Right lung (tissue), 5 donors: ENCODE results near the gene RANBP10. TPM values are rescaled to one million over a fixed set of nuclear protein-coding genes. Genes with fewer than 3 reads are reported as not detected.

Source experiments
- DNase-seq, 2 donors: peaks; one replicate each; pipeline ENCODE4 v3.0.0-alpha.2; 2013
- polyA plus RNA-seq, 5 donors: library from polyadenylated mRNA; unstranded; fragments of 120-200 nt; gene quantifications; one replicate each; pipeline versions ENCODE4 v1.2.1 to v1.2.3, GENCODE V29; 2013; ENCODE audit warnings: inconsistent platforms in 1 of 5, low replicate concordance in 1 of 5; ENCODE audit not compliant: insufficient read length in 5 of 5, insufficient read depth in 1 of 5

The RANBP10 gene
- polyA plus RNA-seq, 5 donors: 27.8 to 48.2 (median 36.8) TPM

DNA sequence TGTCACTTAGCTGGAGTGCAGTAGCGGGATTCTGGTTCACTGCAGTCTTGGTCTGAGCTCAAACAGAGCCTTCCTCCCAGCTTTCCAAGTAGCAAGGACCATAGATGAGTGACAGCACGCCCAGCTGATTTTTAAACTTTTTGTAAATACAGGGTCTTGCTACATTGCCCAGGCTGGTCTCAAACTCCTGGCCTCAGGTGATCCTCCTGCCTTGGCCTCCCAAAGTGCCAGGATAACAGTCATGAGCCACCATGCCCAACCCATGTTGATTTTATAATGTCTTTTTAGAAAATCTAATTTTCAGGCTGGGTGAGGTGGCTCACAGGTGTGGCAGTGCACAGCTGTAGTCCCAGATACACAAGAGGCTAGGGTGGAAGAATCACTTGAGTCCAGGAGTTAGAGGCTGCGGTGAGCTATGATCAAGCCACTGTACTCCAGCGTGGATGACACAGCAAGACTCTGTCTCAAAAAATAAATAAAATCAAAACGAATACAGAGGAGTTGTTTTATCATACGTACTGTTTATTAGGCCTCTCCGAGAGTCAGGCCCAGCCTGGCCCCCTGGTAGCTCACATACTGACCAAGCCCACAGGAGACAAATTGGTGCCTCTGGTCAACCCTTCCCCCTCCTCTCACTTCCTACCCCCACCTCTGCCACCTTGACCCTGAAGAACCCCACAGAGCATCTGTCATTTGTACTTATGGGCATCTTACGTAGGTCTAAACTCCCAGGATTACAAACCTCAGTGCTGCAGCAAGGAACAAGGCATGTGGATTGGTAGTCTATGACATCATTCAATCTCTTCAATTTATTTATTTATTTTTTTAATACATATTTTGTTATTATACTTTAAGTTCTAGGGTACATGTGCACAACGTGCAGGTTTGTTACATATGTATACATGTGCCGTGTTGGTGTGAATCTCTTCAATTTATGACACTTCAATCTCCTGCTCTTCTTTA, 126.1 kb downstream of the RANBP10 start:
- no peak for DNase-seq

- DNase-seq: no peak
These were observed 127.9 kb downstream of the RANBP10 start for GRCh38 chr16:67678354-67679023.

GRCh38 chr16:67677712-67678111, 128.6 kb downstream of the RANBP10 start:
- DNase-seq: no peak

GRCh38 chr16:67676939-67677338, 129.4 kb downstream of the RANBP10 start:
- DNase-seq: no peak

DNA sequence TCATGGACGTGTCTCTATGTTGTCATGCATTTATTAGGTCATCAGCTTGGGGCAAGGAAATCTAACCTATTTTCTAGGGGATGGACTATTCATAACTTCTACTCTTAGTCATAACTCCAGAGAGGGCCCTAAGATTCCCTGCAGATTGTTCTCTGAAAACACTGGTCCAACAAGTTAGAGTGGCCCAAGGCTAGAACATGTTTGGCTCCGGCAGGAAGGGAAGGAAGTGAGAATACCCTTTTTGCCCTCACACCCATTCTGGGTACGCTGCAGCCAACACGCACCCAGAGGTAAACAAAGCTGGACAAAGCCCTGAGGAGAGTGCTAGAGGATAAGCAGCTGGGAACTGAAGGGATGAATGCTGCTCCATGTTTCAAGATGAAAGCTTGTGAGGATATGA, 129.8 kb downstream of the RANBP10 start:
- DNase-seq: no peak

DNA sequence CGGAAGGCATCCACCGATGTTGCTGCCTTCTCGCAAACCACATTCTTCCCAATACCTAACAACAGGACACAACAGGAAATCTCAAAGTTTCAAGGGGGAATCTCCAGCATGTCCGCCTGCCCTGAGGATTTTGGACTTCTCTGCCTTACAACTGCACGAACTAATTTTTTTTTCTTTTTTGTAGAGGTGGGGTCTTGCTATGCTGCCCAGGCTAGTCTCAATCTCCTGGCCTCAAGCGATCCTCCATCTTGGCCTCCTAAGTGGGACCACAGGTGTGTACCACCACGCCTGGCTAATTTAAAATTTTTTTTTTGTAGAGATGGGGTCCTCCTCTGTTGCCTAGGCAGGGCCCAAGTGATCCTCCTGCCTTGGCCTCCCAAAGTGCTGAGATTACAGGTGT, 130.4 kb downstream of the RANBP10 start:
- DNase-seq: no peak

DNA sequence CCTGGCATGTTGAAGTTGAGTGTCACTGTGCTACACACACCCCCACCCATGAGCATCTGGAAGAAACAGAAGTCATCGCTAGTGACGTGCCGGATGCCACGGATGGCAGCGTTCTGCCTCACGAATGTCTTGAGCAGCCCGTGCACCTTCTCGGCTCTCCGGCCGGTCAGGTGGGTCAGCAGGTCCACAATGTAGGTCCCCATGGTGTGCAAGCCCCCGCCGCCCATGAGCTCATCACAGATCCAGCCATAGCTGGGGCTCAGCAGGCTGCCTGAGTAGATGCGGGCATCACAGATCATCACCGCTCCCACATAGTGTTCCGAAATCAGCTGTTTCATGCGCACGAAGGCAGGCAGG, 130.8 kb downstream of the RANBP10 start:
- DNase-seq: no peak

GRCh38 chr16:67674851-67675578, 131.3 kb downstream of the RANBP10 start:
- no peak for DNase-seq

DNA sequence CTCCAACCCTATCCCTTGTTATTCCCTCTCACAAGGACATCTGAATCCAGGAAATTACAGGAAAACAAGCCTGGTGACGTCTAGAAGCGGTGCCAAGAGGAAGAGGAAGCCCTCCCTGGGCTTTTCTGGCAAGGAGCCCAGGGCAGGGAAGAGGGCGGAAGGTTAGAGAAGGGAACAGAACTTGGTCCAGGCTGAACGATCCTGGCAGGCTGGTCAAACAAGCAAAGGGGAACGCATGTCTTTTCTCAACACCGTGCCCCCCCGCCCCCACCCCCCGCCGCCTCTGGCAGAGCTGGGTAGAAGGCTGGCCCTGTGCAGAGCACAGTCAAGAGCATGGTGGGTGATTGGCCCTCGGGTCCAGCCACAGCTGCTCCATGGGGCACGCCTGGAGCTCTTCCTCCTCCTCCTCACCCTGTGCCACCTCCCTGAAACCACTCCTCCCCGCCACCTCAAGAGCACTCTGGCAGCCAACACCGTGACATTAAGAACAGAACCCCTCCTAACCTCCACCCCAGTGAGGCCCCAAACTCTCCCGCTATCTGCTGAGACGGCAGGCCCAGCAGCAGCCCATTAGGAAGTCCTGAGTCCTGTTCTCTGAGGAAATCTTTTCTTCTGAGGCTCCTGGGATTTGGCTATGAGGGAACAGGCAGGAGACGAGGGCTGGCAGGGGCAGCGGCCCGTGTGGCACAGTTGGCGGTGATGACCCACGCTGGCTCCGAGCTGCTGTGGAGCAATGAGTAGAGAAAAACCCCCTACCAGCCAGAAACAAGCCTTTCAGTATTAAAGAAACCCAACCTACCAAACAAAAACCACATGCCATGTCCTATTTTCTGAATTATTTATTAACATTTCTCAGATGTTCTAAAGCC, 132.4 kb downstream of the RANBP10 start:
- peak; percentile 54 to 64 for DNase-seq

Other genes with a start within 250 kb of the RANBP10 start
- 10 to 100 TPM; 65.8 to 73.4 (median 71.6) TPM for gene CTCF, start 244.0 kb downstream of the RANBP10 start, polyA plus RNA-seq
- gene CARMIL2, start 161.4 kb downstream of the RANBP10 start, polyA plus RNA-seq: 1 to 10 TPM; 2.4 to 6.3 (median 4.6) TPM
- 10 to 100 TPM; 19.0 to 30.4 (median 23.0) TPM for gene ACD, start 146.3 kb downstream of the RANBP10 start, polyA plus RNA-seq
- 1 to 10 TPM; 1.2 to 2.7 (median 1.5) TPM for gene PARD6A, start 145.6 kb downstream of the RANBP10 start, polyA plus RNA-seq
- gene ENKD1, start 139.8 kb downstream of the RANBP10 start, polyA plus RNA-seq: 10 to 100 TPM; 18.4 to 34.7 (median 25.3) TPM
- gene C16orf86, start 139.7 kb downstream of the RANBP10 start, polyA plus RNA-seq: 1 to 10 TPM; 2.0 to 3.4 (median 3.1) TPM
- 10 to 100 TPM; 28.1 to 40.8 (median 36.1) TPM for gene GFOD2, start 87.2 kb downstream of the RANBP10 start, polyA plus RNA-seq
- 1 to 10 TPM; 4.8 to 7.4 (median 6.6) TPM for gene TSNAXIP1, start 329 bp upstream of the RANBP10 start, polyA plus RNA-seq
- 10 to 100 TPM; 23.9 to 34.0 (median 28.5) TPM for gene THAP11, start 35.8 kb upstream of the RANBP10 start, polyA plus RNA-seq
- gene NUTF2, start 40.4 kb upstream of the RANBP10 start, polyA plus RNA-seq: 100 to 1,000 TPM; 106 to 132 (median 111) TPM
- gene CENPT, start 41.1 kb upstream of the RANBP10 start, polyA plus RNA-seq: 10 to 100 TPM; 46.6 to 63.5 (median 55.7) TPM
- 10 to 100 TPM; 57.8 to 86.4 (median 78.3) TPM for gene EDC4, start 66.5 kb upstream of the RANBP10 start, polyA plus RNA-seq
- 1 to 10 TPM in 4 of 5 donors, under 1 TPM in 1; 0.60 to 3.5 (median 2.2) TPM for gene NRN1L, start 78.3 kb upstream of the RANBP10 start, polyA plus RNA-seq
- 10 to 100 TPM; 21.5 to 33.5 (median 25.7) TPM for gene PSKH1, start 86.7 kb upstream of the RANBP10 start, polyA plus RNA-seq
- 1 to 10 TPM; 2.9 to 7.5 (median 3.8) TPM for gene CTRL, start 125.3 kb upstream of the RANBP10 start, polyA plus RNA-seq
- 10 to 100 TPM; 20.6 to 39.0 (median 27.0) TPM for gene PSMB10, start 130.3 kb upstream of the RANBP10 start, polyA plus RNA-seq
- 10 to 100 TPM; 19.7 to 31.4 (median 27.9) TPM for gene LCAT, start 137.6 kb upstream of the RANBP10 start, polyA plus RNA-seq
- 10 to 100 TPM; 36.1 to 53.9 (median 47.5) TPM for gene SLC12A4, start 162.1 kb upstream of the RANBP10 start, polyA plus RNA-seq
- under 1 TPM in 1 of 5 donors, not detected in 4; 0.05 TPM for gene DPEP3, start 173.9 kb upstream of the RANBP10 start, polyA plus RNA-seq
- 1 to 10 TPM; 1.9 to 3.0 (median 2.3) TPM for gene DPEP2, start 192.9 kb upstream of the RANBP10 start, polyA plus RNA-seq
- gene DPEP2NB, start 209.4 kb upstream of the RANBP10 start, polyA plus RNA-seq: not detected
- gene DDX28, start 216.7 kb upstream of the RANBP10 start, polyA plus RNA-seq: 1 to 10 TPM; 5.1 to 7.6 (median 6.8) TPM
- 10 to 100 TPM; 13.8 to 17.9 (median 14.4) TPM for gene DUS2, start 216.7 kb upstream of the RANBP10 start, polyA plus RNA-seq